ENCODE data around the gene S100A8.
A peak's percentile ranks its signal among the peaks of the same experiment; 100 is the strongest.
"Not testable (repeated sequence)": the region's sequence is repeated elsewhere in the genome, so short reads cannot be mapped to it uniquely, and the experiment has no call there.

The S100A8 gene

GRCh38 chr1:153415850-153416570, 25.1 kb upstream of the S100A8 start, which contains the start of gene S100A7A:
Gene S100A7A (plus strand): TSS chr1:153416520. CDS start chr1:153418083, 1,563 bp downstream.
- DNase-seq = no peak

GRCh38 chr1:153413961-153414360, 23.1 kb upstream of the S100A8 start:
- not testable (repeated sequence) for DNase-seq

GRCh38 chr1:153407274-153407673, 16.4 kb upstream of the S100A8 start:
- DNase-seq = not testable (repeated sequence)

GRCh38 chr1:153405825-153406599, 15.1 kb upstream of the S100A8 start:
- not testable (repeated sequence) for DNase-seq

- DNase-seq = peak; percentile 14
These were observed 13.9 kb upstream of the S100A8 start for GRCh38 chr1:153404768-153405167.

- no peak for DNase-seq
These were observed 13.3 kb upstream of the S100A8 start for GRCh38 chr1:153404086-153404635.

- DNase-seq = no peak
These were observed 12.7 kb upstream of the S100A8 start for GRCh38 chr1:153403421-153404085.

GRCh38 chr1:153402226-153402625, 11.4 kb upstream of the S100A8 start:
- no peak for DNase-seq

GRCh38 chr1:153401461-153401860, 10.6 kb upstream of the S100A8 start:
- no peak for DNase-seq

GRCh38 chr1:153400244-153400643, 9.4 kb upstream of the S100A8 start:
- peak; percentile 64 for DNase-seq

GRCh38 chr1:153399401-153400055, 8.7 kb upstream of the S100A8 start:
- no peak for DNase-seq

GRCh38 chr1:153397924-153398651, 7.2 kb upstream of the S100A8 start:
- no peak for DNase-seq

GRCh38 chr1:153397051-153397923, 6.4 kb upstream of the S100A8 start:
- DNase-seq = no peak

GRCh38 chr1:153396461-153396860, 5.6 kb upstream of the S100A8 start:
- DNase-seq = no peak

GRCh38 chr1:153395776-153396175, 4.9 kb upstream of the S100A8 start:
- DNase-seq = no peak

- no peak for DNase-seq
These were observed 4.3 kb upstream of the S100A8 start for GRCh38 chr1:153395136-153395685.

- no peak for DNase-seq
These were observed 3.5 kb upstream of the S100A8 start for GRCh38 chr1:153394391-153394790.

GRCh38 chr1:153393926-153394325, 3.1 kb upstream of the S100A8 start:
- DNase-seq = no peak

GRCh38 chr1:153392822-153393221, 1.9 kb upstream of the S100A8 start:
- DNase-seq = no peak

GRCh38 chr1:153392258-153392657, 1.4 kb upstream of the S100A8 start:
- DNase-seq = no peak

Data from NCI-H146 (cell line).